H1 (cell line): ENCODE data around the gene CFAP58. TPM values are rescaled to one million over a fixed set of nuclear protein-coding genes. Genes with fewer than 3 reads are reported as not detected.

Source experiments
- CTCF ChIA-PET: fragments of 300-600 bp; sonication (Branson Sonifier 250); formaldehyde crosslinking; loops from one replicate; lab custom pipeline; 2021; ENCODE audit not compliant: partially characterized antibody; lab: Charles Lee
- POLR2A ChIA-PET: fragments of 300-600 bp; sonication (Branson Sonifier 250); formaldehyde crosslinking; loops from one replicate; lab custom pipeline; 2021; ENCODE audit warnings: inconsistent platforms; ENCODE audit not compliant: partially characterized antibody; lab: Charles Lee
- DNase-seq, 2 experiments: peaks; one replicate each; pipeline versions ENCODE4 v3.0.0 to v3.0.0-alpha.2; 2010 to 2022; ENCODE audit warnings: low spot score in 2 of 2, low read depth in 1 of 2, mixed read lengths in 1 of 2
- FAIRE-seq: peaks from 2 replicates; lab custom pipeline; 2011; peaks lifted over from hg19 to GRCh38; lab: Jason Lieb, UNC
- H2AFZ ChIP-seq: 2 replicates; pipeline ENCODE4 v1.8.1; 2012; ENCODE audit warnings: low read length, inconsistent platforms
- H2AK5ac ChIP-seq: 2 replicates; pipeline ENCODE4 v1.6.1; 2013; ENCODE audit warnings: low read depth, low read length
- H2BK120ac ChIP-seq: replicated peaks from 2 replicates; pipeline ENCODE3; 2013; ENCODE audit warnings: low read depth, low read length, inconsistent platforms
- H2BK12ac ChIP-seq: 2 replicates; pipeline ENCODE4 v1.6.1; 2013; ENCODE audit warnings: low read depth, low read length
- H2BK15ac ChIP-seq: 2 replicates; pipeline ENCODE4 v1.6.1; 2013; ENCODE audit warnings: low read length
- H2BK20ac ChIP-seq: 2 replicates; pipeline ENCODE4 v1.6.1; 2013; ENCODE audit warnings: low read length
- H2BK5ac ChIP-seq: 2 replicates; pipeline ENCODE4 v1.6.1; 2013; ENCODE audit warnings: low read depth, low read length
- H3K14ac ChIP-seq: 2 replicates; pipeline ENCODE4 v1.6.1; 2013; ENCODE audit warnings: inconsistent platforms; ENCODE audit not compliant: insufficient read length
- H3K18ac ChIP-seq: 2 replicates; pipeline ENCODE4 v1.6.1; 2013; ENCODE audit warnings: low read length; ENCODE audit errors: extremely low read depth
- H3K23ac ChIP-seq: 2 replicates; pipeline ENCODE4 v1.6.1; 2013; ENCODE audit warnings: inconsistent platforms; ENCODE audit not compliant: insufficient read length
- H3K23me2 ChIP-seq: 2 replicates; pipeline ENCODE4 v1.6.1; 2013; ENCODE audit warnings: low read depth, low read length
- H3K27ac ChIP-seq: 2 replicates; pipeline ENCODE4 v1.6.1; 2011; ENCODE audit warnings: low read depth, low read length, inconsistent platforms
- H3K27me3 ChIP-seq, 4 experiments: replicated peaks in 1 of 4; 1 replicate in 1 of 4; 2 replicates in 3 of 4; pipeline versions ENCODE4 v1.6.1 to v1.8.1; 2011 to 2013; ENCODE audit warnings: low read length in 3 of 4, mild to moderate bottlenecking in 3 of 4, inconsistent platforms in 2 of 4, mixed read lengths in 2 of 4, moderate library complexity in 1 of 4; ENCODE audit not compliant: control insufficient read depth in 3 of 4, insufficient read depth in 3 of 4; ENCODE audit errors: extremely low read depth in 1 of 4
- H3K36me3 ChIP-seq, 4 experiments: 2 replicates each; pipeline versions ENCODE4 v1.6.1 to v1.8.1; 2011 to 2013; ENCODE audit warnings: mild to moderate bottlenecking in 4 of 4, low read length in 3 of 4, moderate library complexity in 2 of 4, control low read depth in 1 of 4, inconsistent platforms in 1 of 4; ENCODE audit not compliant: insufficient read depth in 4 of 4, control insufficient read depth in 2 of 4
- H3K4ac ChIP-seq: replicated peaks from 2 replicates; pipeline ENCODE3; 2013; ENCODE audit warnings: low read length, low read depth, mixed read lengths, inconsistent platforms; ENCODE audit not compliant: insufficient read length
- H3K4me1 ChIP-seq, 4 experiments: replicated peaks in 1 of 4; 1 replicate in 1 of 4; 2 replicates in 3 of 4; pipeline versions ENCODE4 v1.6.1 to v1.8.1; 2011 to 2013; ENCODE audit warnings: low read length in 3 of 4, inconsistent platforms in 2 of 4, mixed read lengths in 1 of 4; ENCODE audit not compliant: insufficient read depth in 4 of 4, control insufficient read depth in 3 of 4
- H3K4me2 ChIP-seq, 2 experiments: 2 replicates each; pipeline versions ENCODE4 v1.6.1 to v1.8.1; 2011 to 2013; ENCODE audit warnings: low read depth in 2 of 2, low read length in 2 of 2, control low read depth in 1 of 2, inconsistent platforms in 1 of 2, mild to moderate bottlenecking in 1 of 2; ENCODE audit not compliant: insufficient read depth in 1 of 2
- H3K4me3 ChIP-seq, 4 experiments: fragments of 200-600, 300-600 bp in 1 of 4; sonication (generic), shearing (Covaris generic), sonication (Bioruptor Twin) in 1 of 4; 2 replicates each; pipeline versions ENCODE4 v1.5.1 to v1.8.1; 2011 to 2016; ENCODE audit warnings: low read length in 4 of 4, low read depth in 3 of 4, control low read depth in 2 of 4, inconsistent platforms in 2 of 4, mild to moderate bottlenecking in 2 of 4, mixed read lengths in 1 of 4, moderate library complexity in 1 of 4; ENCODE audit not compliant: insufficient read depth in 2 of 4; ENCODE audit errors: extremely low read depth in 1 of 4
- H3K56ac ChIP-seq: replicated peaks from 2 replicates; pipeline ENCODE3; 2013; ENCODE audit warnings: low read depth, mild to moderate bottlenecking, mixed read lengths, low read length, inconsistent platforms; ENCODE audit not compliant: insufficient read length
- H3K79me1 ChIP-seq: 2 replicates; pipeline ENCODE4 v1.6.1; 2013; ENCODE audit warnings: low read depth, low read length, control low read depth
- H3K79me2 ChIP-seq, 2 experiments: 2 replicates each; pipeline versions ENCODE4 v1.6.1 to v1.8.1; 2012 to 2013; ENCODE audit warnings: low read length in 2 of 2, mild to moderate bottlenecking in 2 of 2, inconsistent platforms in 1 of 2; ENCODE audit not compliant: insufficient read depth in 2 of 2, control insufficient read depth in 1 of 2
- H3K9ac ChIP-seq, 4 experiments: replicated peaks in 1 of 4; 1 replicate in 1 of 4; 2 replicates in 3 of 4; pipeline versions ENCODE4 v1.6.1 to v1.8.1; 2011 to 2013; ENCODE audit warnings: low read depth in 3 of 4, low read length in 3 of 4, control low read depth in 2 of 4, mild to moderate bottlenecking in 2 of 4, moderate library complexity in 2 of 4, inconsistent platforms in 1 of 4; ENCODE audit errors: extremely low read depth in 1 of 4
- H3K9me3 ChIP-seq, 2 experiments: 2 replicates each; pipeline versions ENCODE4 v1.6.1 to v1.8.1; 2012 to 2013; ENCODE audit warnings: mild to moderate bottlenecking in 2 of 2, moderate library complexity in 2 of 2, control low read depth in 1 of 2, inconsistent platforms in 1 of 2, low read depth in 1 of 2, low read length in 1 of 2, mixed read lengths in 1 of 2; ENCODE audit not compliant: insufficient read depth in 2 of 2
- H4K20me1 ChIP-seq, 2 experiments: replicated peaks in 1 of 2; 2 replicates each; pipeline versions ENCODE3 to v1.8.1; 2011 to 2013; ENCODE audit warnings: inconsistent platforms in 2 of 2, low read length in 2 of 2, mild to moderate bottlenecking in 1 of 2; ENCODE audit not compliant: insufficient read depth in 2 of 2, control insufficient read depth in 1 of 2
- H4K5ac ChIP-seq: 2 replicates; pipeline ENCODE4 v1.6.1; 2013; ENCODE audit warnings: low read length, low read depth, mixed read lengths, inconsistent platforms; ENCODE audit not compliant: insufficient read length
- H4K8ac ChIP-seq: 2 replicates; pipeline ENCODE4 v1.8.0; 2013; ENCODE audit warnings: mild to moderate bottlenecking, moderate library complexity, low read length, inconsistent platforms; ENCODE audit not compliant: insufficient read depth; ENCODE audit errors: extremely low read depth
- H4K91ac ChIP-seq: replicated peaks from 2 replicates; pipeline ENCODE3; 2013; ENCODE audit warnings: low read length, mixed read lengths, inconsistent platforms; ENCODE audit not compliant: insufficient read length
- CTCF ChIP-seq, 3 experiments: IDR thresholded peaks; 1 replicate in 2 of 3; 2 replicates in 1 of 3; pipeline versions ENCODE4 v1.5.1 to v1.6.1; 2011; ENCODE audit warnings: low read length in 3 of 3, mild to moderate bottlenecking in 3 of 3, inconsistent platforms in 2 of 3, low read depth in 1 of 3, moderate library complexity in 1 of 3; ENCODE audit not compliant: insufficient read depth in 1 of 3; ENCODE audit errors: control extremely low read depth in 1 of 3
- EP300 ChIP-seq, 2 experiments: IDR thresholded peaks; 1 replicate in 1 of 2; 2 replicates in 1 of 2; pipeline ENCODE4 v1.6.1; 2011 to 2012; ENCODE audit warnings: low read depth in 2 of 2, low read length in 2 of 2, mild to moderate bottlenecking in 2 of 2, borderline replicate concordance in 1 of 2, inconsistent platforms in 1 of 2, moderate library complexity in 1 of 2
- KDM5A ChIP-seq: fragments of 200-600 bp; IDR thresholded peaks from 2 replicates; pipeline ENCODE4 v1.7.1; 2012; ENCODE audit warnings: mild to moderate bottlenecking, low read length, inconsistent platforms, mixed read lengths
- RAD21 ChIP-seq, 2 experiments: IDR thresholded peaks in 1 of 2; conservative IDR thresholded peaks in 1 of 2; 2 replicates each; pipeline ENCODE4 v1.6.1; 2011; ENCODE audit warnings: low read depth in 2 of 2, low read length in 2 of 2, improper control_type of control experiment in 1 of 2, inconsistent platforms in 1 of 2, mild to moderate bottlenecking in 1 of 2, moderate library complexity in 1 of 2
- SIRT6 ChIP-seq: IDR thresholded peaks from one replicate; pipeline ENCODE4 v1.7.1; 2012; ENCODE audit warnings: low read length, inconsistent platforms
- TEAD4 ChIP-seq: IDR thresholded peaks from 2 replicates; pipeline ENCODE4 v1.6.1; 2012; ENCODE audit warnings: low read depth, low read length, inconsistent platforms, mixed read lengths
- USF2 ChIP-seq: IDR thresholded peaks from 2 replicates; pipeline ENCODE4 v1.6.1; 2011; ENCODE audit warnings: low read length, improper control_type of control experiment
- WGBS, 2 experiments: shearing (Covaris generic) in 1 of 2; methylation state at CpG; one replicate each; pipeline versions ENCODE4 v1.1.6 to v1.1.7; 2013 to 2015; ENCODE audit warnings: low lambda C conversion rate in 2 of 2, mixed read lengths in 2 of 2, inconsistent platforms in 1 of 2, low coverage in 1 of 2, missing lambda C conversion rate in 1 of 2; ENCODE audit not compliant: insufficient replicate concordance in 2 of 2, insufficient coverage in 1 of 2, insufficient read length in 1 of 2; ENCODE audit errors: extremely low coverage in 1 of 2, missing lambda C conversion rate in 1 of 2; 5-methylcytosine and 5-hydroxymethylcytosine counted together
- polyA plus RNA-seq, 7 experiments: library from polyadenylated mRNA; depleted of rRNA in 3 of 7; stranded (reverse) in 5 of 7; unstranded in 2 of 7; fragments of >200 nt in 5 of 7; fragments of 200-250 nt in 2 of 7; gene quantifications; 1 replicate in 5 of 7; 2 replicates in 1 of 7; 4 replicates in 1 of 7; pipeline versions ENCODE4 v1.2.1 to v1.2.3, GENCODE V29; 2011 to 2013; ENCODE audit warnings: missing spikeins in 2 of 7, mixed read lengths in 2 of 7
- total RNA-seq: library from RNA; stranded (reverse); fragmentation: NEBNext Ultra II Directional; extraction: Animal tissue kit (Norgen Biotek cat#: 25700); gene quantifications from 2 replicates; pipeline ENCODE4 v1.2.1, GENCODE V29; 2021

The CFAP58 gene
- total and polyA plus RNA-seq, 2 of the 8 experiments (the other 6 are each of a cell fraction or from before 2014, with no cell fraction given): 0.32 to 0.71 TPM

GRCh38 chr10:104308439-104308903 is 45.2 kb upstream of the CFAP58 start:
- Histone ChIP-seq H3K27ac (no peak overlapping the region), H2BK15ac (no peak overlapping the region), H3K4me1 (peaks cover 0 to 7% (median 3%) of the 10 kb centered on the region in 4 experiments; a peak in 3 of 7 replicates), H2AFZ (no peak overlapping the region), H2BK120ac (no peak overlapping the region), H3K79me1 (no peaks in the 10 kb centered on the region; the same call in 1 of the 2 replicates), H4K91ac (no peak overlapping the region), H2BK20ac (no peak overlapping the region), H3K9me3 (peaks cover 6 to 10% of the 10 kb centered on the region in 2 experiments), H3K4me3 (no peak overlapping the region), H2BK5ac (no peak overlapping the region), H3K9ac (no peak overlapping the region), H2BK12ac (no peak overlapping the region), H3K79me2 (peaks cover 0 to 3% of the 10 kb centered on the region in 2 experiments; a peak in 1 of 4 replicates), H3K4me2 (no peak overlapping the region), H3K23me2 (no peaks in the 10 kb centered on the region), H3K14ac (no peak overlapping the region), H4K20me1 (peaks cover 0 to 16% of the 10 kb centered on the region in 2 experiments), H3K4ac (no peak overlapping the region), H3K56ac (no peak overlapping the region), H3K27me3 (no peaks in the 10 kb centered on the region), H3K36me3 (peaks cover under 1 to 11% (median 7%) of the 10 kb centered on the region in 4 experiments; a peak in 7 of 8 replicates), H4K8ac (no peak overlapping the region), H2AK5ac (no peak overlapping the region), H4K5ac (no peak overlapping the region), H3K23ac (no peak overlapping the region), H3K18ac (no peak overlapping the region)
- DNase-seq (no peak), FAIRE-seq (no peak)
- no peak for TF ChIP-seq RAD21 (IDR thresholded peaks at IDR 0.05 in 1 of 2, conservative IDR thresholded peaks at IDR 0.05 in 1 of 2; ENCODE audit: low read depth in 2 of 2, low read length in 2 of 2)
- TF ChIP-seq TEAD4: no peak
- no peak for TF ChIP-seq KDM5A
- TF ChIP-seq USF2: no peak
- no peak for TF ChIP-seq SIRT6
- no peak for TF ChIP-seq EP300 (IDR thresholded peaks at IDR 0.05; ENCODE audit: borderline replicate concordance in 1 of 2, low read depth in 2 of 2, low read length in 2 of 2)
- TF ChIP-seq CTCF (IDR thresholded peaks at IDR 0.05; ENCODE audit: control extremely low read depth in 1 of 3, insufficient read depth in 1 of 3, low read depth in 1 of 3, low read length in 3 of 3): no peak
- 94% methylated on average over 4 of the region's 4 CpGs; no CpG with 5 or more reads in 1 of the 2 experiments for WGBS, 2 experiments
- ChIA-PET POLR2A (interaction anchor here (3.2 kb wide), 1 partner anchor 8 kb away, joined by 23 read pairs; no protein-coding TSS in a partner anchor), CTCF (interaction anchor here (0.6 to 14.8 kb wide), 5 partner anchors 13 to 162 kb away, joined by 4 to 331 read pairs (median 61); partner anchors contain the start of gene CFAP58)
